Hepatocyte (in vitro differentiated cells): Measurements from ENCODE around the gene SLC16A7.

ENCODE experiments used
- CTCF ChIP-seq: fragments of 200-600 bp; sonication (generic); IDR thresholded peaks from 2 replicates; pipeline ENCODE4 v1.5.1; 2016; ENCODE audit warnings: antibody characterized with exemption, mild to moderate bottlenecking; ENCODE audit not compliant: poor library complexity
- EZH2 ChIP-seq: fragments of 200-600 bp; sonication (generic); IDR thresholded peaks from 2 replicates; pipeline ENCODE4 v1.6.1; 2016; ENCODE audit warnings: antibody characterized with exemption, mild to moderate bottlenecking, borderline replicate concordance
- EZH2phosphoT487 ChIP-seq: fragments of 200-600 bp; sonication (generic); IDR thresholded peaks from one replicate; pipeline ENCODE4 v1.6.1; 2018; ENCODE audit warnings: antibody characterized with exemption, mild to moderate bottlenecking, low read depth, moderate library complexity; ENCODE audit not compliant: unreplicated experiment, severe bottlenecking

DNA sequence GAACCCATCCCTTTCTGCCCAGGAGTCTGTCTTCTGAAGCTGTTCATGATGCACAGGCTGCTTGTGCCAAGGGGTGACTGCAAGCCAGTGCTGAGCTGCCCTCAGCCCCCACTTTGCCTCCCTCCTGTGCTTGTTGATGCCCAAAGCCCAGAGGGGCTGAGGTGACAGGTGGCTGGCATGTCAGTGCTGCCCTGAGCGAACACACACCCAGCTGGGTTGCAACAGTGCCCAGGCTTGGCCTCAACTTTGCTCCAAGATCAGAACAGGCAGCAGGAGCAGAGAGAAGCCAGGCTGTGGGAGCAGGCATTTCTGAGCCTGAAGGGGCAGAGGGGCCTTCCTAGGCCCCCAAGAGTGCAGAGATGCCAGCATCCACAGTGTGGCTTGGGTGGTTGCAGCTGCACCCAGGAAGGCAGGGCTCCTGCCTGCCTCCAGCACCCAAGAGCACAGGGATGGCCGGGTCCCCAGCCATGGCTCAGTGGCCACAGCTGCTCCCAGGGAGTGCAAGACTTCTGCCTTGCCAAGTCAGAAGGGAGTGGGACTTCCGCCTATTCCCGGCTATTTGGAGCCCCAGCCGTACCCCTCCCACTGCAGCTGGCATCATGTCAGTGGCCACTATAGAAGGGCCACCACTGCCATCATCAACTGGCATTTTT lies 83.1 kb downstream of the SLC16A7 start:
- TF ChIP-seq CTCF (no peak), EZH2 (no peak), EZH2phosphoT487 (no peak)
